GM21619 (cell line): ENCODE data around the gene RBM26.

ENCODE experiments used
- ATAC-seq: cut with Tn5 transposase; IDR thresholded peaks from one replicate; pipeline ENCODE4 v1.9.1; 2021; ENCODE audit not compliant: unreplicated experiment

RBM26 gene

GRCh38 chr13:79346300-79346914 lies 59.6 kb downstream of the RBM26 start:
- no peak for ATAC-seq

GRCh38 chr13:79341202-79341601 lies 64.9 kb downstream of the RBM26 start:
- no peak for ATAC-seq

- ATAC-seq: no peak
Observed at GRCh38 chr13:79340490-79340889, 65.6 kb downstream of the RBM26 start.

GRCh38 chr13:79338343-79338742 lies 67.7 kb downstream of the RBM26 start:
- no peak for ATAC-seq

- ATAC-seq: no peak
Observed at GRCh38 chr13:79336966-79337365, 69.1 kb downstream of the RBM26 start.

- no peak for ATAC-seq
Observed at GRCh38 chr13:79328510-79328909, 77.5 kb downstream of the RBM26 start.

GRCh38 chr13:79320433-79320832 lies 85.6 kb downstream of the RBM26 start:
- no peak for ATAC-seq

- no peak for ATAC-seq
Observed at GRCh38 chr13:79318664-79319063, 87.4 kb downstream of the RBM26 start.

- ATAC-seq: no peak
Observed at GRCh38 chr13:79317856-79318255, 88.2 kb downstream of the RBM26 start.

GRCh38 chr13:79314652-79315051 lies 91.4 kb downstream of the RBM26 start:
- ATAC-seq: no peak

- ATAC-seq: no peak
Observed at GRCh38 chr13:79312340-79312855, 93.7 kb downstream of the RBM26 start.

- no peak for ATAC-seq
Observed at GRCh38 chr13:79311386-79311785, 94.7 kb downstream of the RBM26 start.

- ATAC-seq: no peak
Observed at GRCh38 chr13:79309690-79310089, 96.4 kb downstream of the RBM26 start.

GRCh38 chr13:79307866-79308298 lies 98.2 kb downstream of the RBM26 start:
- no peak for ATAC-seq

GRCh38 chr13:79307433-79307861 lies 98.6 kb downstream of the RBM26 start:
- no peak for ATAC-seq

GRCh38 chr13:79306650-79307049 lies 99.4 kb downstream of the RBM26 start:
- ATAC-seq: no peak

GRCh38 chr13:79297128-79297527 lies 108.9 kb downstream of the RBM26 start:
- no peak for ATAC-seq

- ATAC-seq: no peak
Observed at GRCh38 chr13:79295906-79296706, 109.9 kb downstream of the RBM26 start.

- no peak for ATAC-seq
Observed at GRCh38 chr13:79290595-79291244, 115.3 kb downstream of the RBM26 start.

- ATAC-seq: no peak
Observed at GRCh38 chr13:79289571-79289970, 116.5 kb downstream of the RBM26 start.

- ATAC-seq: no peak
Observed at GRCh38 chr13:79287939-79288795, 117.9 kb downstream of the RBM26 start.
